ENCODE measurements around the gene SLX4IP.
A peak's percentile ranks its signal among the peaks of the same experiment; 100 is the strongest.

SLX4IP gene

DNA sequence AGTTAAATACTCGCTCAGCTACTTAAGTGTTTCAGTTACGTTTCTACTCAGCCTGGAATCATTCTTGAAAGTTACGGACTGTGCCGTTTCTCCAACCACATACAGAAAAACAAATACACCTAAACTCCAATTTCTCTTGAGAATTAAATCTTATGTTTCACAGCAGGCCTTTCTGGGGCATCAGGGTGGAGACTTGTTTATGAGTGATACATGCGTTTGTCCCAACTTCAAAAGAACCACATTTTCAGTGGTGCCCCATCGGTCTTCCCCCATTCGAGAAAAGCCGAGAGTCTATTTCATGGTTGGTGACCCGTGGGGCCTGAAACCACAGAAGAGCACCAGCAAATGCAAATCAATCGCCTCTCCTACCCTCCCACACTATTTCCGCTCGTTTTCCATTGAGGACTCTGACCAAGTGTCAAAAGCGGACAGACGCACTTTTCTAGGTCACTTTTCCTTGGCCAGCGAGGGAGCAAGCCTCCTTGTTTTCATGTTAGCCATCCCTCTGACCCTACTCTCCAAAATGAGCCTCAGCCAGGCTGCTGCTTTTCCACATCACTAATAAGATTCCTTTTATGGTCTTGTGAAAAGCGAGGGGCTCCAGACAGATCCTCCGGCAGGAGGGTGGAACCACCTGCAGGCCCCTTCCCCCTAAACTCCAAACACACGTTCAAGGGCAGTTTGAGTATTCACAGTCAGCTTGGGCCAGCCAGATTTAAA is 235.6 kb downstream of the SLX4IP start:
- no peak for DNase-seq

- DNase-seq, result peak; percentile 96
Measured at GRCh38 chr20:10671221-10671918, 236.3 kb downstream of the SLX4IP start.

- DNase-seq, result peak; percentile 51
Measured at GRCh38 chr20:10671919-10672623, 237.0 kb downstream of the SLX4IP start.

- DNase-seq, result peak; percentile 44
Measured at GRCh38 chr20:10672624-10673127, 237.6 kb downstream of the SLX4IP start.

- no peak for DNase-seq
Measured at GRCh38 chr20:10673176-10673841, 238.2 kb downstream of the SLX4IP start.

- DNase-seq, result peak; percentile 89
Measured at GRCh38 chr20:10673842-10674683, 239.0 kb downstream of the SLX4IP start, which contains the start of gene JAG1. Gene JAG1 (minus strand): TSS chr20:10673999. CDS start chr20:10673530, 469 bp downstream.

GRCh38 chr20:10674684-10675449 is 239.8 kb downstream of the SLX4IP start:
- peak; percentile 55 for DNase-seq

- DNase-seq, result no peak
Measured at GRCh38 chr20:10675450-10675848, 240.3 kb downstream of the SLX4IP start.

GRCh38 chr20:10676518-10676917 is 241.4 kb downstream of the SLX4IP start:
- no peak for DNase-seq
